Tibial nerve (tissue), 4 donors: ENCODE data around the gene RNF227. TPM values are rescaled to one million over a fixed set of nuclear protein-coding genes. Genes with fewer than 3 reads are reported as not detected.
"Not testable (repeated sequence)": the region's sequence is repeated elsewhere in the genome, so short reads cannot be mapped to it uniquely, and the experiment has no call there.

ENCODE experiments used
- DNase-seq, 2 donors: peaks; one replicate each; pipeline ENCODE4 v3.0.0-alpha.2; 2019; ENCODE audit warnings: low spot score in 2 of 2
- H3K27ac ChIP-seq, 4 donors: fragments of 200-600 bp; sonication (generic) in 3 of 4; one replicate each; pipeline ENCODE4 v1.5.1; 2017 to 2019; ENCODE audit warnings: mild to moderate bottlenecking in 1 of 4
- H3K27me3 ChIP-seq, 2 donors: fragments of 200-600 bp; sonication (generic) in 1 of 2; one replicate each; pipeline versions ENCODE4 v1.5.1 to v1.6.0; 2017 to 2019
- H3K36me3 ChIP-seq, 3 donors: fragments of 200-600 bp; sonication (generic); one replicate each; pipeline ENCODE4 v1.5.1; 2018 to 2019
- H3K4me1 ChIP-seq, 4 donors: fragments of 200-600 bp; sonication (generic) in 3 of 4; one replicate each; pipeline ENCODE4 v1.5.1; 2017 to 2019
- H3K4me3 ChIP-seq, 4 donors: fragments of 200-600 bp; sonication (generic) in 3 of 4; one replicate each; pipeline ENCODE4 v1.5.1; 2017 to 2019; ENCODE audit warnings: mild to moderate bottlenecking in 1 of 4, moderate library complexity in 1 of 4
- H3K9me3 ChIP-seq, 4 donors: fragments of 200-600 bp; sonication (generic) in 3 of 4; one replicate each; pipeline ENCODE4 v1.5.1; 2017 to 2019
- CTCF ChIP-seq, 5 experiments: fragments of 200-600 bp in 3 of 5; fragments of 450-650 bp in 2 of 5; sonication (generic) in 3 of 5; IDR thresholded peaks; one replicate each; pipeline ENCODE4 v1.5.1; 2016 to 2019; ENCODE audit warnings: antibody characterized with exemption in 5 of 5, mild to moderate bottlenecking in 3 of 5, moderate library complexity in 2 of 5
- EP300 ChIP-seq, 2 donors: sonication (generic); formaldehyde crosslinking; IDR thresholded peaks; one replicate each; pipeline ENCODE4 v1.6.1; 2017; ENCODE audit warnings: antibody characterized with exemption in 2 of 2, mild to moderate bottlenecking in 1 of 2
- POLR2A ChIP-seq, 2 donors: fragments of 450-650 bp; IDR thresholded peaks; one replicate each; pipeline ENCODE4 v1.6.1; 2017; ENCODE audit warnings: antibody characterized with exemption in 2 of 2, mild to moderate bottlenecking in 2 of 2, moderate library complexity in 2 of 2
- WGBS, 2 donors: methylation state at CpG; one replicate each; pipeline ENCODE4 v1.1.5; 2018; 5-methylcytosine and 5-hydroxymethylcytosine counted together
- total RNA-seq, 4 donors: library from RNA; depleted of rRNA; stranded (reverse); fragments of >200 nt; gene quantifications; one replicate each; pipeline ENCODE4 v1.1.0, GENCODE V29; 2016

RNF227 gene
- total RNA-seq, 4 donors from 2014 or later: 2.6 to 41.2 (median 3.8) TPM

GRCh38 chr17:7955414-7956227, 39.5 kb upstream of the RNF227 start:
- Histone ChIP-seq H3K4me1 (no peaks in the 10 kb centered on the region), H3K27me3 (peaks cover 0 to 22% of the 10 kb centered on the region in 2 donors), H3K27ac (no peak overlapping the region), H3K9me3 (no peaks in the 10 kb centered on the region), H3K4me3 (no peak overlapping the region), H3K36me3 (peaks cover 0 to 2% (median 0%) of the 10 kb centered on the region in 3 donors)
- no peak for DNase-seq
- TF ChIP-seq EP300 (IDR thresholded peaks at IDR 0.05) (no peak), POLR2A (IDR thresholded peaks at IDR 0.05) (no peak), CTCF (IDR thresholded peaks at IDR 0.05) (no peak)
- 75 to 77% methylated on average over 13 of the region's 13 CpGs for WGBS, 2 donors

- H3K9me3 ChIP-seq, DNase-seq, H3K27ac ChIP-seq, H3K27me3 ChIP-seq, H3K4me3 ChIP-seq, H3K4me1 ChIP-seq: not testable (repeated sequence)
- peaks cover 0 to 26% (median 0%) of the 10 kb centered on the region in 3 donors for H3K36me3 ChIP-seq
- WGBS, 2 donors: 93 to 96% methylated on average over 13 of the region's 13 CpGs
Measured at GRCh38 chr17:7953266-7953665, 37.2 kb upstream of the RNF227 start.

GRCh38 chr17:7951143-7951792, 35.2 kb upstream of the RNF227 start:
- no peaks in the 10 kb centered on the region for H3K9me3 ChIP-seq
- DNase-seq: no peak
- H3K4me1 ChIP-seq: no peaks in the 10 kb centered on the region
- H3K27me3 ChIP-seq: no peaks in the 10 kb centered on the region
- H3K27ac ChIP-seq: no peak overlapping the region
- TF ChIP-seq POLR2A (IDR thresholded peaks at IDR 0.05) (no peak), CTCF (IDR thresholded peaks at IDR 0.05) (no peak), EP300 (IDR thresholded peaks at IDR 0.05) (no peak)
- WGBS, 2 donors: 78 to 84% methylated on average over 5 of the region's 5 CpGs
- peaks cover 0 to 45% (median 2%) of the 10 kb centered on the region in 3 donors for H3K36me3 ChIP-seq
- no peak overlapping the region for H3K4me3 ChIP-seq

- no peak overlapping the region for H3K27ac ChIP-seq
- 81 to 86% methylated on average over 3 of the region's 3 CpGs for WGBS, 2 donors
Measured at GRCh38 chr17:7950578-7950977, 34.5 kb upstream of the RNF227 start.

DNA sequence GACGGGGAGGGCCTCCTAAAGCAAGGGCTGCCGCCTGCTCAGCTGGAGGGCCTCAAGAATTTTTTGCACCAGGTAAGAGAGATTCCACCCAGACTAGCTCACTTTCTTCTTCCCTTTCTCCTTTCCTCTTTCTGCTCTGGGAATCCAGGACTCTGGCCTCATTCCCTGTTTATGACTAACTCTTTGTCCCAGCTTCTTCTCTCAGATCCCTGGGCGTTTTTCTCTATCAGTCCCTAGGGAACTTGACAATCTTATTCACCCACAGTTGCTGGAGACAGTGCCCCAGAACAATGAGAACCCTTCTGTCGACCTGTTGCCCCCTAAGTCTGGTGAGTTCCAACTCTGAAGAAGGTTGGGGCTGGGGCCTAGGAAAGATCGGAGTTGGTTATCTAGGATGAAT, 31.6 kb upstream of the RNF227 start:
- peaks cover 6 to 78% (median 10%) of the 10 kb centered on the region in 3 donors for H3K36me3 ChIP-seq
- 83 to 84% methylated on average over 5 of the region's 5 CpGs for WGBS, 2 donors

More at GRCh38 chr17:7950578-7950977, 34.5 kb upstream of the RNF227 start:
- Histone ChIP-seq H3K27me3 (no peaks in the 10 kb centered on the region), H3K4me3 (no peak overlapping the region), H3K36me3 (peaks cover 0 to 52% (median 6%) of the 10 kb centered on the region in 3 donors), H3K9me3 (no peaks in the 10 kb centered on the region), H3K4me1 (no peaks in the 10 kb centered on the region)
- no peak for TF ChIP-seq EP300 (IDR thresholded peaks at IDR 0.05)
- no peak for DNase-seq

More for the DNA sequence above, 31.6 kb upstream of the RNF227 start:
- Histone ChIP-seq H3K4me3 (no peak overlapping the region), H3K9me3 (no peaks in the 10 kb centered on the region), H3K27ac (no peak overlapping the region), H3K27me3 (no peaks in the 10 kb centered on the region), H3K4me1 (no peaks in the 10 kb centered on the region)
- TF ChIP-seq CTCF (IDR thresholded peaks at IDR 0.05) (no peak), EP300 (IDR thresholded peaks at IDR 0.05) (no peak), POLR2A (IDR thresholded peaks at IDR 0.05) (no peak)
- DNase-seq: no peak
